H54 (cell line): ENCODE measurements around the gene TOM1L1.
"Not testable (repeated sequence)": the region's sequence is repeated elsewhere in the genome, so short reads cannot be mapped to it uniquely, and the experiment has no call there.

Source experiments
- DNase-seq: peaks from one replicate; pipeline ENCODE4 v3.0.0; 2011; ENCODE audit warnings: low spot score, mixed read lengths; ENCODE audit not compliant: insufficient read length
- FAIRE-seq: peaks from 3 replicates; lab custom pipeline; 2011; peaks lifted over from hg19 to GRCh38; lab: Jason Lieb, UNC
- POLR2A ChIP-seq: IDR thresholded peaks from 2 replicates; pipeline ENCODE4 v1.6.1; 2011; ENCODE audit warnings: low read depth, mild to moderate bottlenecking, low read length

The TOM1L1 gene

DNA sequence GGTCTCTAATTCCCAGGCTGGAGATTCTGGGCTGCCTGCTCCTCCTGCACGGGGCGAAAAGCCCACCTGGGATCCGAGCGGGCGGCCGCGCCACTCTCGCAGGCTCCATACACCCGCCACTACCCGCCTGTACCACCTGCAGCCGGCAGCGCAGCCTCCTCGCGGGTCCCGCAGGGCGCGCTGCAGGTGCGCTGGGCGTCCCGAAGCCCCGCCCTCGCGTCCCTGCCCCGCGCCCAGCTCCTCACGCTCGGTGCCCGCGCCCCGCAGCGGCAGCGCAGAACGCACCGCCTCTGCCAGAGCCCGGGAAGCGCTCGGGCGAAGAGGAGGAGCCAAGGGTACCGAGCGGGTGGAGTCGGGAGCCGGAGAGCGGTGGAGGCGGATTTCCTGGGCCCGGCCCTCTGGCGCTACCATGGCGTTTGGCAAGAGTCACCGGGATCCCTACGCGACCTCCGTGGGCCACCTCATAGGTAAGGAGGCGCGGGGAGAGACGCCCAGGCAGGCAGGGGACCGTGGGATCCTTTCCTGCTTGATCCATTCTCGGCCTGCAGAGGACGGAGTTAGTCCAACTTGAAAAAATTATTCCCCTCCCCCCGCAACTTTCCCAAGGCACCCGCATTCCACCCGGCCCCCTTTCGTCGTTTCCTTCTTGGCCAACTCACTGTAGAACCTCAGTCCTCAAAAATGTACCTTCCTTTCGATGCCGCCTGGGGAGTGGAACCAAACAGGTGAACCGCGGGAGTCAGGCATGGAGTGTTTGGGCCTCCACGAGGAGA, at the start of gene TOM1L1:
Gene TOM1L1, plus strand, starts transcription at position 396 of the 773 bp plus-strand sequence. Its CDS starts 14 bp downstream, at position 410.
- DNase-seq (peak; percentile 91), FAIRE-seq (no peak)
- peak; percentile 44; the same call in 1 of the 2 replicates for TF ChIP-seq POLR2A

GRCh38 chr17:54859187-54859586, 41.5 kb upstream of the TOM1L1 start:
- no peak for DNase-seq
- no peak for TF ChIP-seq POLR2A
- FAIRE-seq, result no peak

- DNase-seq, result no peak
- no peak for FAIRE-seq
- TF ChIP-seq POLR2A, result no peak
Measured at GRCh38 chr17:54860617-54861470, 39.8 kb upstream of the TOM1L1 start.

GRCh38 chr17:54861471-54861983, 39.1 kb upstream of the TOM1L1 start:
- no peak for TF ChIP-seq POLR2A
- FAIRE-seq (no peak), DNase-seq (no peak)

DNA sequence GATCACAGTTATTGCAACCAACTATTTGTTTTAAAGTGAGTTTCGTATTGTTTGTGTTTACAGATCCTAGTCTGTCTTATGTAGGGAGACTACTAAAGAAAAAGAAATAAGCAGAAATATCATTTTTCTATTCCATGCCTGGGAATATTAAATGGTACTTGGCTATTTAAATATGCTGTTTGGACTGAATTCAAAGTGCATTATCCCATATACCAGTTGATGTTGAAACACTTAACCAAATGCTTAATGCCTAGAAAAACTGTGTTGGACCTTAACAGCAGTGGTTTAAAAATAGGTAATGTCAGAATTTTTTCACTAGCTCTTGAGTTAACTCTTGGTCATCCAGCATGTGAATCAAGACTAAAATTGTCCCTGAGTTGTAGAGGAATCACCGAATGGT, 37.5 kb upstream of the TOM1L1 start:
- FAIRE-seq (no peak), DNase-seq (no peak)
- TF ChIP-seq POLR2A, result no peak

DNA sequence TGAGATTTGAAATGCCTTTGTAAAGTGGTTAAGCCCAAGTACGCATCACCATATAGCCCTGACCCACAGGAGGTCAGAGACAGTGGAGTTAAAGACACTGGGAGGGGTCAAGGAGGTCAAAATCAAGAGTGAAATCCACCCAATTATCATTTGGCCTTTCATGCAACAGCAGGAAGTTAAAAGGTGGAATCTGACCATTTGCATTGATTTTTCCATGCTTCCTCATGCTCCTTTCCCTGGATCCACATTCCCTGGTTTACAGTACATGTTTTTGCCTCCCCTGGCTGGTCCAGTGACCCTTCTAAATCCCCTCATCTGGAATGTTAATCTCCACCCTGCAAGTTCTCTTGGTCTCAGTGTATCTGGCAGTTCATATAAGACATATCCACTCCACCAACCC, 36.6 kb upstream of the TOM1L1 start:
- no peak for FAIRE-seq
- no peak for TF ChIP-seq POLR2A
- no peak for DNase-seq

GRCh38 chr17:54864636-54865356, 35.9 kb upstream of the TOM1L1 start:
- FAIRE-seq, result no peak
- TF ChIP-seq POLR2A, result no peak
- DNase-seq, result no peak

DNA sequence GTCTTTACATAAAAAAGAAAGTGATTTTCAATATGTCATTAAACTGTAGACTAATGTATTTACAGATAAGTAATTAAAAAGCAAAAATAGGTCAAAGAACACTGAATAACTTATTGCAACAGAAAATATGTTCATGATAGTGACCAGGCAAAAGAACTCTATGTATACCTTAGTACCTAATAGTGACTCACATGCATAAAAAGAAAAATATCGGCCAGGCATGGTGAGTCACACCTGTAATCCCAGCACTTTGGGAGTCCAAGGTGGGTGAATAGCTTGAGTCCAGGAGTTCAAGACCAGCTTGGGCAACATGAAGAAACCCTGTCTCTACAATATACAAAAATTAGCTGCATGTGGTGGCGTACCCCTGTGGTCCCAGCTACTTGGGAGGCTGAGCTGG, 33.0 kb upstream of the TOM1L1 start:
- FAIRE-seq (no peak), DNase-seq (no peak)
- no peak for TF ChIP-seq POLR2A

GRCh38 chr17:54870671-54871175, 29.9 kb upstream of the TOM1L1 start:
- DNase-seq, result no peak
- FAIRE-seq, result no peak
- TF ChIP-seq POLR2A, result no peak

DNA sequence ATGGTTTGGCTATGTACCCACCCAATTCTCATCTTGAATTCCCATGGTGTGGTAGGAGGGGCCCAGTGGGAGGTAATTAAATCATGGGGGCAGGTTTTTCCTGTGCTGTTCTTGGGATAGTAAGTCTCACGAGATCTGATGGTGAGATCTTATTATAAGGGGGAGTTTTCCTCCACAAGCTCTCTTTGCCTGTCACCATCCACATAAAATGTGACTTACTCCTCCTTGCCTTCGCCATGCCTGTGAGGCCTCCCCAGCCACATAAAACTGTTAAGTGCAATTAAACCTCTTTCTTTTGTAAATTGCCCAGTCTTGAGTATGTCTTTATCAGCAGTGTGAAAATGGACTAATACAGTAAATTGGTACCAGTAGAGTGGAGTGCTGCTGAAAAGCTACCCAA, 24.7 kb upstream of the TOM1L1 start:
- not testable (repeated sequence) for DNase-seq, FAIRE-seq

DNA sequence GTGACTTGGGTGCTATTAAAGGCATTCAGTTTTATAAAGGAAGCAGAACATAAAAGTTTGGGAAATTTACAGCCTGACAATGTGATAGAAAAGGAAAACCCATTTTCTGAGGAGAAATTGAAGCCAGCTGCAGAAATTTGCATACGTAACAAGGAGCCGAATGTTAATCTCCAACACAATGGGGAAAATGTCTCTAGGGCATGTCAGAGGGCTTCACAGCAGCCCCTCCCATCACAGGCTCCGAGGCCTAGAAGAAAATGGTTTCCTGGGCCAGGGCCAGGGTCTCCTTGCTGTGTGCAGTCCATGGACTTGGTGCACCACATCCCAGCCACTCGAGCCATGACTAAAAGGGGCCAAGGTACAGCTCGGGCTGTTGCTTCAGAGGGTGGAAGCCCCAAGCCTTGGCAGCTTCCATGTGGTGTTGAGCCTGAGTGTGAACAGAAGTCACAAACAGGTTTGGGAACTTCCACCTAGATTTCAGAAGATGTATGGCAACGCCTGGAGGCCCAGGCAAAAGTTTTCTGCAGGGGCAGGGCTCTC, 23.9 kb upstream of the TOM1L1 start:
- no peak for DNase-seq
- TF ChIP-seq POLR2A, result no peak
- FAIRE-seq, result no peak

GRCh38 chr17:54881255-54881972, 19.2 kb upstream of the TOM1L1 start:
- no peak for DNase-seq
- no peak for FAIRE-seq
- no peak for TF ChIP-seq POLR2A

- no peak for FAIRE-seq
- no peak for DNase-seq
- TF ChIP-seq POLR2A, result no peak
Measured at GRCh38 chr17:54882371-54882770, 18.3 kb upstream of the TOM1L1 start.
